Caco-2 (cell line): ENCODE measurements around the gene SPATA2L. TPM values are rescaled to one million over a fixed set of nuclear protein-coding genes. Genes with fewer than 3 reads are reported as not detected.
A peak's percentile ranks its signal among the peaks of the same experiment; 100 is the strongest.

Experiments
- BruUV-seq: library from RNA; stranded (reverse); fragments of 400-500 nt; replicated peaks from 2 replicates; lab custom pipeline; 2021; lab: Mats Ljungman, UMichigan
- CTCF ChIA-PET: fragments of 300-600 bp; sonication (Branson Sonifier 250); formaldehyde crosslinking; loops from one replicate; lab custom pipeline; 2022; ENCODE audit warnings: antibody characterized with exemption; lab: Charles Lee
- POLR2A ChIA-PET: fragments of 300-600 bp; sonication (Branson Sonifier 250); formaldehyde crosslinking; loops from one replicate; lab custom pipeline; 2022; ENCODE audit warnings: antibody characterized with exemption; lab: Charles Lee
- DNase-seq, 2 experiments: peaks; one replicate each; pipeline versions ENCODE4 v3.0.0 to v3.0.0-alpha.2; 2020 to 2022
- H3K27me3 ChIP-seq: replicated peaks from 2 replicates; pipeline ENCODE4 v1.6.0; 2011; ENCODE audit warnings: low read length; ENCODE audit not compliant: control insufficient read depth, insufficient read depth
- H3K36me3 ChIP-seq: 2 replicates; pipeline ENCODE4 v1.5.1; 2011; ENCODE audit warnings: low read length; ENCODE audit not compliant: control insufficient read depth, insufficient read depth
- H3K4me1 ChIP-seq: fragments of 250-450 bp; sonication (Bioruptor Pico); 2 replicates; pipeline ENCODE4 v1.5.1; 2020; ENCODE audit warnings: mild to moderate bottlenecking
- H3K4me3 ChIP-seq: 2 replicates; pipeline ENCODE4 v1.5.1; 2011; ENCODE audit warnings: low read depth, mild to moderate bottlenecking, control low read depth, low read length
- H3K9me3 ChIP-seq: fragments of 250-450 bp; sonication (Bioruptor Pico); 2 replicates; pipeline ENCODE4 v1.5.1; 2020; ENCODE audit warnings: mild to moderate bottlenecking, moderate library complexity
- H3K27ac Mint-ChIP-seq: one replicate; pipeline ENCODE4 v1.8.0; 2022; ENCODE audit warnings: mixed read lengths; ENCODE audit not compliant: unreplicated experiment
- H3K27me3 Mint-ChIP-seq: one replicate; pipeline ENCODE4 v1.8.0; 2022; ENCODE audit warnings: mixed read lengths; ENCODE audit not compliant: insufficient read depth, unreplicated experiment
- H3K36me3 Mint-ChIP-seq: one replicate; pipeline ENCODE4 v1.8.0; 2022; ENCODE audit warnings: mild to moderate bottlenecking, mixed read lengths; ENCODE audit not compliant: insufficient read depth, unreplicated experiment
- H3K4me1 Mint-ChIP-seq: one replicate; pipeline ENCODE4 v1.8.0; 2022; ENCODE audit warnings: low read depth, mixed read lengths; ENCODE audit not compliant: unreplicated experiment
- H3K4me3 Mint-ChIP-seq: one replicate; pipeline ENCODE4 v1.8.0; 2022; ENCODE audit warnings: mild to moderate bottlenecking, moderate library complexity, mixed read lengths; ENCODE audit not compliant: unreplicated experiment
- H3K9me3 Mint-ChIP-seq: one replicate; pipeline ENCODE4 v1.8.0; 2022; ENCODE audit warnings: mixed read lengths; ENCODE audit not compliant: unreplicated experiment
- CTCF ChIP-seq, 2 experiments: fragments of 200-600 bp in 1 of 2; IDR thresholded peaks; 1 replicate in 1 of 2; 2 replicates in 1 of 2; pipeline versions ENCODE4 v1.5.1 to v1.8.0; 2011 to 2022; ENCODE audit warnings: antibody characterized with exemption in 1 of 2, control low read depth in 1 of 2, inconsistent platforms in 1 of 2, low read depth in 1 of 2, low read length in 1 of 2, mild to moderate bottlenecking in 1 of 2, moderate library complexity in 1 of 2; ENCODE audit not compliant: insufficient read depth in 1 of 2, severe bottlenecking in 1 of 2, unreplicated experiment in 1 of 2
- intact Hi-C: fragments of 100-400 bp; cut with micrococcal nuclease; formaldehyde crosslinking; loops from one replicate; pipeline ENCODE4 v1.10.0; 2022; ENCODE audit not compliant: unreplicated experiment
- total RNA-seq: library from RNA; stranded (reverse); gene quantifications from 2 replicates; pipeline ENCODE4 v1.2.3, GENCODE V29; 2022

The SPATA2L gene
- total RNA-seq, 1 experiment from 2014 or later: 16.4 TPM

DNA sequence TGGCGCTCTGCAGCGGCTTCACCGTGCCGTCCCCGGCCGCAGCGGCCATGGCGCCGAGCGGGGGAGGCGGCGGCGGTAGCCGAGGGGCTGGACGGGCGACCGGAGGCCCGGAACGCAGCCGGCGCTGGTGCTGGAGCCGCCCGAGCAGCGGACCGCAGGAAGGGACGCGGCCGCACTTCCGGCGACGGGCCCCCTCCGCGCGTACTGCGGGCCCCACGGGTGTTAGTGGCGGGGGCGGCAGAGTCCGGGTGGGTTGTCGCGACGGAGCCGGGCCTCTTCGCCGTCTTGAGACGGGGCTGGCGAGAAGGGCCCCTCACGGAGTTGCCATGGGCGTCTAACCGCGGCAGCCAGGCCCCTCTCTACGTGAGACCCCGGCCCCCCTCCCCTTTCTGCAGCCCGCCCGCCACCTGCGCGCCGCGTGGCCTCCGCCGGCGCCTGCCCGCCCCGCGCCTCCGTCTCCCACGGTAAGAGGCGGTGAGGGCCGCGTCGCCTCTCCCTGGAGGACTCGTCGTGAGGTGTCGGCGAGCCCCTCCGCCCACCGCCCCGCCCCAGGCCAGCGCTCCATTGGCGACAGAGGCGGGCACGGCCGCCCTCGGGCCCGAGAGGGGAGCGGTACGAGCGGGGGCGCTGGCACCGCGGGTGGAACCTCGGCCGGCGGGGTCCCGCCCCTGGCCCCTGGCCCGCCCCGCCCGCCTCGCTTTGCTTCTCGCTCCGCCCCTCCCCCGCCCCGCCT is 19.5 kb upstream of the SPATA2L start, which contains the start of the genes VPS9D1 and ZNF276:
TSS of gene VPS9D1 (minus strand) at position 86 of the 733 bp plus-strand sequence. CDS start at position 49, 37 bp downstream.
TSS of gene ZNF276 (plus strand) at position 725 of the 733 bp plus-strand sequence. CDS start 104 bp downstream, outside the sequence.
- H3K27me3 ChIP-seq: no peaks in the 10 kb centered on the region
- no peak for TF ChIP-seq CTCF (IDR thresholded peaks at IDR 0.05; ENCODE audit: insufficient read depth in 1 of 2, low read depth in 1 of 2, low read length in 1 of 2, severe bottlenecking in 1 of 2, unreplicated experiment in 1 of 2)
- no TSS peak for BruUV-seq
- H3K4me3 Mint-ChIP-seq: peak within 1 kb of the TSS; percentile 80
- CTCF ChIA-PET: interaction anchor here (0.6 to 1.0 kb wide), 3 partner anchors 9 to 187 kb away, joined by 4 to 7 read pairs (median 5); no protein-coding TSS in a partner anchor
- POLR2A ChIA-PET: interaction anchor here (1.3 to 1.5 kb wide), 2 partner anchors 21 to 35 kb away, joined by 4 read pairs; partner anchors contain the start of gene CDK10
- peaks cover 32% of the 10 kb centered on the region for H3K4me1 Mint-ChIP-seq
- no peaks in the 10 kb centered on the region for H3K9me3 ChIP-seq
- intact Hi-C loops: loop anchor here (1.0 kb wide), 2 partner anchors 9 to 19 kb away; no protein-coding TSS in a partner anchor
- peak; percentile 88 to 91 for DNase-seq
- H3K36me3 ChIP-seq: peaks cover 6% of the 10 kb centered on the region
- H3K9me3 Mint-ChIP-seq: no peaks in the 10 kb centered on the region
- H3K27ac Mint-ChIP-seq: peak within 1 kb of the TSS; percentile 83
- peak within 1 kb of the TSS; percentile 58 for H3K4me3 ChIP-seq
- peaks cover 75% of the 10 kb centered on the region for H3K36me3 Mint-ChIP-seq
- H3K4me1 ChIP-seq: peaks cover 25% of the 10 kb centered on the region
- H3K27me3 Mint-ChIP-seq: no peaks in the 10 kb centered on the region

- peaks cover 79% of the 10 kb centered on the region for H3K36me3 Mint-ChIP-seq
- CTCF ChIA-PET: interaction anchor here (0.6 to 1.0 kb wide), 3 partner anchors 9 to 188 kb away, joined by 4 to 7 read pairs (median 5); no protein-coding TSS in a partner anchor
- H3K4me3 Mint-ChIP-seq: peak overlapping the region; percentile 80
- H3K4me1 Mint-ChIP-seq: peaks cover 32% of the 10 kb centered on the region
- no peaks in the 10 kb centered on the region for H3K27me3 ChIP-seq
- peak overlapping the region; percentile 71 for H3K27ac Mint-ChIP-seq
- BruUV-seq: no TSS peak
- peaks cover 6% of the 10 kb centered on the region for H3K36me3 ChIP-seq
- POLR2A ChIA-PET: interaction anchor here (1.3 to 1.5 kb wide), 2 partner anchors 20 to 34 kb away, joined by 4 read pairs; partner anchors contain the start of gene CDK10
- no peak for TF ChIP-seq CTCF (IDR thresholded peaks at IDR 0.05; ENCODE audit: insufficient read depth in 1 of 2, low read depth in 1 of 2, low read length in 1 of 2, severe bottlenecking in 1 of 2, unreplicated experiment in 1 of 2)
- no peaks in the 10 kb centered on the region for H3K9me3 Mint-ChIP-seq
- DNase-seq: peak; percentile 75 to 81
- no peaks in the 10 kb centered on the region for H3K27me3 Mint-ChIP-seq
- no peaks in the 10 kb centered on the region for H3K9me3 ChIP-seq
- peaks cover 25% of the 10 kb centered on the region for H3K4me1 ChIP-seq
- peak overlapping the region; percentile 58 for H3K4me3 ChIP-seq
- intact Hi-C loops: loop anchor here (1.0 kb wide), 2 partner anchors 8 to 18 kb away; no protein-coding TSS in a partner anchor
Measured at GRCh38 chr16:89720551-89720812, 19.0 kb upstream of the SPATA2L start.

DNA sequence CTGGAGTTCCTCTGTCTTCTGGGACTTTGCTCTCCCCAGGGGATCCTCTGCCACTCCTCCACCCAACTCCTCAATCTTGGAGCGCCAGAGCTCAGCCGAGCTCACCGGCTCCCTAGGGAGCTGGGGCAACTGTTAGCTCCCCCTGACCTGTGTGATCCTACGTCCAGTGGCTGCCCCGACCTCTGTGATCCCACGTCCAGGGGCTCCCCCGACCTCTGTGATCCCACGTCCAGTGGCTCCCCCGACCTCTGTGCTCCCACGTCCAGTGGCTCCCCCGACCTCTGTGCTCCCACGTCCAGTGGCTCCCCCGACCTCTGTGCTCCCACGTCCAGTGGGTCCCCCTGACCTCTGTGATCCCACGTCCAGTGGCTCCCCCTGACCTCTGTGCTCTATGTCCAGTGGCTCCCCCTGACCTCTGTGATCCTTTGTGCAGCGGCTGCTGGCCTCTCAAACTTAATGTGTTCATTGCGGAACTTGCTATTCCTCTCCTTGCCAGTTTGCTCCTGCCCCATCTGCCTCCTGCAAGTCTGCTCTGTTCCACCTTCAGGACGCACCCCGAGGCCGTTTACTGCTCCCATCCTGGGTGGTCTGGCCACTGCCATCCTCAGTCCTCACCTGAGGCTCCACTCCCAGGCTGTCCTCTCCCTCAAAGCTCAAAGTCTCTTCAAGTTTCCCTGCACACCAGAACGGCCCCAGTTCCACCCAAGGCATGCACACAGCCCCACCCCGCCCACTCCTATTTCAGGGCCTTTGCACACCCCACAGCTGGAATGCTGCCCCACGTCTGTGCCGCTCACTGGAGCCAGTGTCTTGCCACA is 16.4 kb upstream of the SPATA2L start:
- Mint-ChIP-seq H3K4me1 (peaks cover 28% of the 10 kb centered on the region), H3K4me3 (no peak overlapping the region), H3K36me3 (peaks cover 79% of the 10 kb centered on the region), H3K27me3 (no peaks in the 10 kb centered on the region), H3K27ac (peak overlapping the region; percentile 67), H3K9me3 (no peaks in the 10 kb centered on the region)
- CTCF ChIA-PET: interaction anchor here (1.4 kb wide), 1 partner anchor 12 kb away, joined by 7 read pairs; no protein-coding TSS in a partner anchor
- intact Hi-C loops: no loop called here
- no peaks in the 10 kb centered on the region; the same call in 1 of the 2 replicates for H3K36me3 ChIP-seq
- no peak for TF ChIP-seq CTCF (IDR thresholded peaks at IDR 0.05; ENCODE audit: insufficient read depth in 1 of 2, low read depth in 1 of 2, low read length in 1 of 2, severe bottlenecking in 1 of 2, unreplicated experiment in 1 of 2)
- peaks cover 23% of the 10 kb centered on the region for H3K4me1 ChIP-seq
- POLR2A ChIA-PET: no interaction called here
- BruUV-seq: no TSS peak
- no peak for DNase-seq
- no peaks in the 10 kb centered on the region for H3K9me3 ChIP-seq
- no peak overlapping the region for H3K4me3 ChIP-seq
- no peaks in the 10 kb centered on the region for H3K27me3 ChIP-seq
